HEK293 (cell line): Measurements from ENCODE around the gene CEP55.

ENCODE experiments used
- AEBP2 ChIP-seq: fragments of 450-650 bp; formaldehyde crosslinking; IDR thresholded peaks from 2 replicates; pipeline ENCODE4 v1.5.1; 2016; ENCODE audit warnings: missing biosample characterization, missing genetic modification characterization, borderline replicate concordance
- IKZF3 ChIP-seq: fragments of 450-650 bp; IDR thresholded peaks from 2 replicates; pipeline ENCODE4 v1.5.0; 2018; ENCODE audit warnings: missing biosample characterization, mild to moderate bottlenecking, missing genetic modification characterization, moderate library complexity
- KLF10 ChIP-seq: fragments of 450-650 bp; IDR thresholded peaks from 2 replicates; pipeline ENCODE4 v1.5.1; 2018; ENCODE audit warnings: missing biosample characterization, mild to moderate bottlenecking, missing genetic modification characterization
- PATZ1 ChIP-seq: fragments of 450-650 bp; formaldehyde crosslinking; IDR thresholded peaks from 2 replicates; pipeline ENCODE4 v1.5.1; 2016; ENCODE audit warnings: missing biosample characterization, missing genetic modification characterization
- PRDM2 ChIP-seq: fragments of 450-650 bp; formaldehyde crosslinking; IDR thresholded peaks from 2 replicates; pipeline ENCODE4 v1.5.1; 2016; ENCODE audit warnings: missing biosample characterization, missing genetic modification characterization, borderline replicate concordance
- ZNF112 ChIP-seq: fragments of 450-650 bp; formaldehyde crosslinking; IDR thresholded peaks from 2 replicates; pipeline ENCODE4 v1.5.0; 2017; ENCODE audit warnings: missing biosample characterization, missing genetic modification characterization
- ZNF26 ChIP-seq: fragments of 450-650 bp; formaldehyde crosslinking; IDR thresholded peaks from 2 replicates; pipeline ENCODE4 v1.5.1; 2016; ENCODE audit warnings: missing biosample characterization, missing genetic modification characterization
- ZNF280D ChIP-seq: fragments of 450-650 bp; formaldehyde crosslinking; IDR thresholded peaks from 2 replicates; pipeline ENCODE4 v1.5.1; 2016; ENCODE audit warnings: missing biosample characterization, missing genetic modification characterization
- ZNF292 ChIP-seq: fragments of 450-650 bp; formaldehyde crosslinking; IDR thresholded peaks from 2 replicates; pipeline ENCODE4 v1.5.1; 2016; ENCODE audit warnings: low read depth, missing biosample characterization, missing genetic modification characterization, borderline replicate concordance
- ZNF398 ChIP-seq: fragments of 450-650 bp; formaldehyde crosslinking; IDR thresholded peaks from 2 replicates; pipeline ENCODE4 v1.5.1; 2017; ENCODE audit warnings: missing biosample characterization, missing genetic modification characterization
- ZNF518A ChIP-seq: fragments of 450-650 bp; formaldehyde crosslinking; conservative IDR thresholded peaks from 2 replicates; pipeline ENCODE4 v1.5.1; 2016; ENCODE audit warnings: low read depth, missing biosample characterization, missing genetic modification characterization
- ZNF555 ChIP-seq: fragments of 450-650 bp; formaldehyde crosslinking; conservative IDR thresholded peaks from 2 replicates; pipeline ENCODE4 v1.5.1; 2017; ENCODE audit warnings: missing biosample characterization, mild to moderate bottlenecking, missing genetic modification characterization, inconsistent platforms
- ZNF654 ChIP-seq: fragments of 450-650 bp; formaldehyde crosslinking; IDR thresholded peaks from 2 replicates; pipeline ENCODE4 v1.5.1; 2016; ENCODE audit warnings: low read depth, missing biosample characterization, missing genetic modification characterization
- ZNF670 ChIP-seq: fragments of 450-650 bp; formaldehyde crosslinking; IDR thresholded peaks from 2 replicates; pipeline ENCODE4 v1.5.1; 2016; ENCODE audit warnings: missing biosample characterization, missing genetic modification characterization, low read depth
- ZNF677 ChIP-seq: fragments of 450-650 bp; IDR thresholded peaks from 2 replicates; pipeline ENCODE4 v1.5.0; 2018; ENCODE audit warnings: missing biosample characterization, mild to moderate bottlenecking, missing genetic modification characterization, moderate library complexity
- ZSCAN16 ChIP-seq: fragments of 450-650 bp; formaldehyde crosslinking; IDR thresholded peaks from 2 replicates; pipeline ENCODE4 v1.5.1; 2016; ENCODE audit warnings: missing biosample characterization, missing genetic modification characterization

The CEP55 gene

GRCh38 chr10:93482145-93482834, 14.1 kb upstream of the CEP55 start, which contains the start of gene MYOF (continued):
- TF ChIP-seq IKZF3 (tag by site-specific recombination) (peak; percentile 92), AEBP2 (no peak), ZNF112 (tag by site-specific recombination) (no peak), ZNF280D (no peak), ZNF670 (tag by site-specific recombination) (no peak), ZNF398 (tag by site-specific recombination) (no peak), ZNF518A (tag by site-specific recombination) (0 out of 2 replicates have a peak, but pooled peaks have one; percentile 15), ZNF677 (tag by site-specific recombination) (no peak), PATZ1 (no peak), ZNF654 (tag by site-specific recombination) (peak; percentile 69), ZNF26 (tag by site-specific recombination) (no peak), ZSCAN16 (no peak), ZNF555 (no peak), ZNF292 (tag by site-specific recombination) (no peak), PRDM2 (tag by site-specific recombination) (no peak), KLF10 (peak; percentile 91)
